K562 (cell line): ENCODE data around the gene TCIRG1. TPM values are rescaled to one million over a fixed set of nuclear protein-coding genes. Genes with fewer than 3 reads are reported as not detected.
A peak's percentile ranks its signal among the peaks of the same experiment; 100 is the strongest.

Source experiments
- ARID1B ChIP-seq: fragments of 450-650 bp; IDR thresholded peaks from 2 replicates; pipeline ENCODE4 v1.6.1; 2016; ENCODE audit warnings: antibody characterized with exemption, mild to moderate bottlenecking, inconsistent platforms
- BCOR ChIP-seq: fragments of 450-650 bp; IDR thresholded peaks from 2 replicates; pipeline ENCODE4 v1.6.1; 2016
- BRD9 ChIP-seq: fragments of 450-650 bp; IDR thresholded peaks from 2 replicates; pipeline ENCODE4 v1.6.1; 2018; ENCODE audit warnings: low read depth; ENCODE audit not compliant: partially characterized antibody
- CC2D1A ChIP-seq: fragments of 450-650 bp; IDR thresholded peaks from 2 replicates; pipeline ENCODE4 v1.6.1; 2017; ENCODE audit warnings: mild to moderate bottlenecking
- DACH1 ChIP-seq: fragments of 450-650 bp; IDR thresholded peaks from 2 replicates; pipeline ENCODE4 v1.6.1; 2018; ENCODE audit not compliant: partially characterized antibody
- FOXK1 ChIP-seq: sonication (generic); formaldehyde crosslinking; IDR thresholded peaks from 2 replicates; pipeline ENCODE4 v1.8.0; 2022; ENCODE audit warnings: missing genetic modification reagents, mild to moderate bottlenecking, borderline replicate concordance
- FOXP1 ChIP-seq: sonication (generic); formaldehyde crosslinking; IDR thresholded peaks from 2 replicates; pipeline ENCODE4 v1.8.0; 2022; ENCODE audit warnings: mild to moderate bottlenecking, missing genetic modification reagents
- GATAD2B ChIP-seq: fragments of 450-650 bp; IDR thresholded peaks from 2 replicates; pipeline ENCODE4 v1.6.1; 2017; ENCODE audit warnings: mild to moderate bottlenecking, borderline replicate concordance
- HEY1 ChIP-seq: fragments of 250-450 bp; sonication (Bioruptor Pico); IDR thresholded peaks from 2 replicates; pipeline ENCODE4 v1.5.0; 2020; ENCODE audit warnings: mild to moderate bottlenecking, moderate library complexity, borderline replicate concordance
- JUN ChIP-seq, 2 experiments: sonication (generic) in 1 of 2; formaldehyde crosslinking in 1 of 2; IDR thresholded peaks; 2 replicates each; pipeline versions ENCODE4 v1.6.1 to v1.8.0; 2012 to 2022; ENCODE audit warnings: borderline replicate concordance in 2 of 2, mild to moderate bottlenecking in 2 of 2, improper control_type of control experiment in 1 of 2, low read depth in 1 of 2, low read length in 1 of 2, missing genetic modification reagents in 1 of 2
- NRF1 ChIP-seq, 2 experiments: fragments of 450-650 bp; IDR thresholded peaks in 1 of 2; conservative IDR thresholded peaks in 1 of 2; 2 replicates each; pipeline ENCODE4 v1.6.1; 2014; ENCODE audit warnings: mild to moderate bottlenecking in 2 of 2
- RCOR1 ChIP-seq, 2 experiments: IDR thresholded peaks; 2 replicates each; pipeline ENCODE4 v1.6.1; 2012; ENCODE audit warnings: low read depth in 2 of 2, low read length in 2 of 2, borderline replicate concordance in 1 of 2, improper control_type of control experiment in 1 of 2
- TCF3 ChIP-seq: sonication (generic); formaldehyde crosslinking; IDR thresholded peaks from 2 replicates; pipeline ENCODE4 v1.4.0; 2020; ENCODE audit warnings: mild to moderate bottlenecking, missing genetic modification reagents
- TEAD4 ChIP-seq, 2 experiments: sonication (generic) in 1 of 2; formaldehyde crosslinking in 1 of 2; IDR thresholded peaks; 2 replicates each; pipeline versions ENCODE4 v1.6.1 to v1.8.0; 2012 to 2022; ENCODE audit warnings: borderline replicate concordance in 1 of 2, inconsistent platforms in 1 of 2, low read length in 1 of 2, mild to moderate bottlenecking in 1 of 2, missing genetic modification reagents in 1 of 2
- ZNF146 ChIP-seq: IDR thresholded peaks from one replicate; pipeline ENCODE4 v1.6.1; 2018; ENCODE audit warnings: missing compliant biosample characterization; ENCODE audit not compliant: unreplicated experiment
- polyA plus RNA-seq, 8 experiments: library from polyadenylated mRNA; depleted of rRNA in 4 of 8; stranded (reverse) in 5 of 8; unstranded in 3 of 8; fragments of >200 nt; fragmentation: Nextera tagmentation in 2 of 8; fragmentation: Illumina TruSeq in 1 of 8; extraction: Ambion mirVana in 2 of 8; extraction: Trizol in 1 of 8; gene quantifications; 2 replicates each; pipeline versions ENCODE4 v1.2.1 to v1.2.3, GENCODE V29; 2011 to 2014; ENCODE audit warnings: inconsistent platforms in 1 of 8, missing spikeins in 1 of 8
- total RNA-seq, 7 experiments: library from RNA; depleted of rRNA in 6 of 7; stranded (reverse); fragments of >200 nt in 6 of 7; fragmentation: Illumina TruSeq in 2 of 7; extraction: Trizol in 2 of 7; gene quantifications; 2 replicates each; pipeline versions ENCODE4 v1.2.1 to v1.2.3, GENCODE V29; 2011 to 2021; ENCODE audit warnings: low replicate concordance in 1 of 7
- TF ChIP-seq, protein P1 (sequence below): fragments of 250-450 bp; sonication (Bioruptor Pico); IDR thresholded peaks from 2 replicates; pipeline ENCODE4 v1.6.1; 2021; ENCODE audit warnings: mild to moderate bottlenecking
- TF ChIP-seq, protein P2 (sequence below), 3 experiments: fragments of 200-800 bp in 1 of 3; fragments of 250-450 bp in 1 of 3; fragments of 450-650 bp in 1 of 3; sonication (Bioruptor Pico) in 1 of 3; sonication (Bioruptor generic) in 1 of 3; formaldehyde crosslinking in 1 of 3; IDR thresholded peaks; 2 replicates each; pipeline versions ENCODE4 v1.6.1 to v1.8.0; 2016 to 2022; ENCODE audit warnings: mild to moderate bottlenecking in 2 of 3, missing genetic modification characterization in 2 of 3, missing compliant biosample characterization in 1 of 3, moderate library complexity in 1 of 3
- TF ChIP-seq, protein P3 (sequence below), 2 experiments: fragments of 150-350 bp in 1 of 2; IDR thresholded peaks; 2 replicates each; pipeline ENCODE4 v1.6.1; 2012 to 2016; ENCODE audit warnings: low read depth in 2 of 2, low read length in 2 of 2, mild to moderate bottlenecking in 1 of 2, moderate library complexity in 1 of 2

Gene TCIRG1
- total and polyA plus RNA-seq, 9 of the 15 experiments (the other 6 are each of a cell fraction or from before 2014, with no cell fraction given), result 0.49 to 143 (median 24.4) TPM

DNA sequence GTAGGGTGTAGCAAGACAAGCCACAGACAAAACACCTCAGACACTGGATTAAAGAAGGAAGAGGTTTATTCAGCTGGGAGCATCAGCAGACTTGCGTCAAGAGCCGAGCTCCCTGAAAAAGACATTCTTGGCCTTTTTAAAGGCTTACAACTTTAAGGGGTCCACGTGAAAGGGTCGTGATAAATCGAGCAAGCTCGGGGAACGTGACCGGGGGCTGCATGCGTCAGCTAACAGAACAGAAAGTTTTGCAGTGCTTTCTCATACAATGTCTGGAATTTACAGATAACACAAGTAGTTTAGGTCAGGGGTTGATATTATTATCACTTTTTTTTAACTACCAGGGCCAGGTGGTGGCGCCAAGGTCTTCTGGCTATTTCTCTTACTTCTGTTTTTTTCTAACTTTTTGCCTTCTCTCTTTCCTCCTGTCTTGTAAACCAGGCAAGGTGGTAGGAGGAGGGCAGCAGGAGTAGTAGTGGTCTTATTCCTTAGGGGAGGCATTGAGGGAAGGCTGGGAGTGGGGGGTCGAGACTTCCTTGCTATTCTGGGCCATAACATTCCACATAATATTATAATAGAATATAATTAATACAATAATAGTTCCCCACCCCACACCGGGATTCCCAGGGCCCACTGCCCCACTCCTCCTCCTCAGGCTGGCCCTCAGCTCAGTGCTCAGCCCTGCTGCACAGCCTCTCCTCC lies 29.3 kb upstream of the TCIRG1 start (continued):
- TF ChIP-seq CC2D1A, result peak; percentile 67; the same call in 1 of the 2 replicates
- TF ChIP-seq BCOR, result peak; percentile 65; the same call in 1 of the 2 replicates
- TF ChIP-seq, protein P1, sequence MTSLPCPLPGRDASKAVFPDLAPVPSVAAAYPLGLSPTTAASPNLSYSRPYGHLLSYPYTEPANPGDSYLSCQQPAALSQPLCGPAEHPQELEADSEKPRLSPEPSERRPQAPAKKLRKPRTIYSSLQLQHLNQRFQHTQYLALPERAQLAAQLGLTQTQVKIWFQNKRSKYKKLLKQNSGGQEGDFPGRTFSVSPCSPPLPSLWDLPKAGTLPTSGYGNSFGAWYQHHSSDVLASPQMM (CRISPR knock-in tag), result no peak
- no peak for TF ChIP-seq HEY1
- TF ChIP-seq FOXK1 (CRISPR knock-in tag), result peak; percentile 43; the same call in 1 of the 2 replicates
- TF ChIP-seq ARID1B, result peak; percentile 91
- TF ChIP-seq FOXP1 (CRISPR knock-in tag), result no peak
- TF ChIP-seq ZNF146 (CRISPR knock-in tag), result no peak
- TF ChIP-seq, protein P2, sequence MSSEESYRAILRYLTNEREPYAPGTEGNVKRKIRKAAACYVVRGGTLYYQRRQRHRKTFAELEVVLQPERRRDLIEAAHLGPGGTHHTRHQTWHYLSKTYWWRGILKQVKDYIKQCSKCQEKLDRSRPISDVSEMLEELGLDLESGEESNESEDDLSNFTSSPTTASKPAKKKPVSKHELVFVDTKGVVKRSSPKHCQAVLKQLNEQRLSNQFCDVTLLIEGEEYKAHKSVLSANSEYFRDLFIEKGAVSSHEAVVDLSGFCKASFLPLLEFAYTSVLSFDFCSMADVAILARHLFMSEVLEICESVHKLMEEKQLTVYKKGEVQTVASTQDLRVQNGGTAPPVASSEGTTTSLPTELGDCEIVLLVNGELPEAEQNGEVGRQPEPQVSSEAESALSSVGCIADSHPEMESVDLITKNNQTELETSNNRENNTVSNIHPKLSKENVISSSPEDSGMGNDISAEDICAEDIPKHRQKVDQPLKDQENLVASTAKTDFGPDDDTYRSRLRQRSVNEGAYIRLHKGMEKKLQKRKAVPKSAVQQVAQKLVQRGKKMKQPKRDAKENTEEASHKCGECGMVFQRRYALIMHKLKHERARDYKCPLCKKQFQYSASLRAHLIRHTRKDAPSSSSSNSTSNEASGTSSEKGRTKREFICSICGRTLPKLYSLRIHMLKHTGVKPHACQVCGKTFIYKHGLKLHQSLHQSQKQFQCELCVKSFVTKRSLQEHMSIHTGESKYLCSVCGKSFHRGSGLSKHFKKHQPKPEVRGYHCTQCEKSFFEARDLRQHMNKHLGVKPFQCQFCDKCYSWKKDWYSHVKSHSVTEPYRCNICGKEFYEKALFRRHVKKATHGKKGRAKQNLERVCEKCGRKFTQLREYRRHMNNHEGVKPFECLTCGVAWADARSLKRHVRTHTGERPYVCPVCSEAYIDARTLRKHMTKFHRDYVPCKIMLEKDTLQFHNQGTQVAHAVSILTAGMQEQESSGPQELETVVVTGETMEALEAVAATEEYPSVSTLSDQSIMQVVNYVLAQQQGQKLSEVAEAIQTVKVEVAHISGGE (CRISPR knock-in tag; IDR thresholded peaks at IDR 0.05), result peak in 1 of 3 experiments; percentile 59; a peak in 1 of 6 replicates
- peak; percentile 38 for TF ChIP-seq BRD9
- TF ChIP-seq, protein P3, sequence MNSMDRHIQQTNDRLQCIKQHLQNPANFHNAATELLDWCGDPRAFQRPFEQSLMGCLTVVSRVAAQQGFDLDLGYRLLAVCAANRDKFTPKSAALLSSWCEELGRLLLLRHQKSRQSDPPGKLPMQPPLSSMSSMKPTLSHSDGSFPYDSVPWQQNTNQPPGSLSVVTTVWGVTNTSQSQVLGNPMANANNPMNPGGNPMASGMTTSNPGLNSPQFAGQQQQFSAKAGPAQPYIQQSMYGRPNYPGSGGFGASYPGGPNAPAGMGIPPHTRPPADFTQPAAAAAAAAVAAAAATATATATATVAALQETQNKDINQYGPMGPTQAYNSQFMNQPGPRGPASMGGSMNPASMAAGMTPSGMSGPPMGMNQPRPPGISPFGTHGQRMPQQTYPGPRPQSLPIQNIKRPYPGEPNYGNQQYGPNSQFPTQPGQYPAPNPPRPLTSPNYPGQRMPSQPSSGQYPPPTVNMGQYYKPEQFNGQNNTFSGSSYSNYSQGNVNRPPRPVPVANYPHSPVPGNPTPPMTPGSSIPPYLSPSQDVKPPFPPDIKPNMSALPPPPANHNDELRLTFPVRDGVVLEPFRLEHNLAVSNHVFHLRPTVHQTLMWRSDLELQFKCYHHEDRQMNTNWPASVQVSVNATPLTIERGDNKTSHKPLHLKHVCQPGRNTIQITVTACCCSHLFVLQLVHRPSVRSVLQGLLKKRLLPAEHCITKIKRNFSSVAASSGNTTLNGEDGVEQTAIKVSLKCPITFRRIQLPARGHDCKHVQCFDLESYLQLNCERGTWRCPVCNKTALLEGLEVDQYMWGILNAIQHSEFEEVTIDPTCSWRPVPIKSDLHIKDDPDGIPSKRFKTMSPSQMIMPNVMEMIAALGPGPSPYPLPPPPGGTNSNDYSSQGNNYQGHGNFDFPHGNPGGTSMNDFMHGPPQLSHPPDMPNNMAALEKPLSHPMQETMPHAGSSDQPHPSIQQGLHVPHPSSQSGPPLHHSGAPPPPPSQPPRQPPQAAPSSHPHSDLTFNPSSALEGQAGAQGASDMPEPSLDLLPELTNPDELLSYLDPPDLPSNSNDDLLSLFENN (IDR thresholded peaks at IDR 0.05; ENCODE audit: low read depth in 2 of 2, low read length in 2 of 2), result 0 out of 4 replicates have a peak, but pooled peaks of 1 of the 2 experiments have one; percentile 29
- peak; percentile 86 for TF ChIP-seq TCF3 (CRISPR knock-in tag)
- TF ChIP-seq NRF1 (conservative IDR thresholded peaks at IDR 0.05 in 1 of 2, IDR thresholded peaks at IDR 0.05 in 1 of 2), result peak; percentile 31 to 37; a peak in 3 of 4 replicates
- peak; percentile 42 to 89 for TF ChIP-seq RCOR1 (IDR thresholded peaks at IDR 0.05; ENCODE audit: borderline replicate concordance in 1 of 2, low read depth in 2 of 2, low read length in 2 of 2)
- TF ChIP-seq DACH1, result no peak
- TF ChIP-seq GATAD2B, result peak; percentile 61; the same call in 1 of the 2 replicates
- peak; percentile 78 for TF ChIP-seq TEAD4 (IDR thresholded peaks at IDR 0.05; ENCODE audit: low read length)
- no peak for TF ChIP-seq TEAD4 (CRISPR knock-in tag; IDR thresholded peaks at IDR 0.05; ENCODE audit: borderline replicate concordance)
- peak; percentile 29; the same call in 1 of the 2 replicates for TF ChIP-seq JUN (IDR thresholded peaks at IDR 0.05; ENCODE audit: borderline replicate concordance, low read depth, low read length)
- TF ChIP-seq JUN (CRISPR knock-in tag; IDR thresholded peaks at IDR 0.05; ENCODE audit: borderline replicate concordance), result no peak
